LNCAP (cell line): ENCODE measurements around the gene AARS2.

Experiments used
- CTCF ChIP-seq: fragments of 450-650 bp; IDR thresholded peaks from 2 replicates; pipeline ENCODE4 v1.5.1; 2017; ENCODE audit warnings: mild to moderate bottlenecking

Gene AARS2

GRCh38 chr6:44302856-44303255 lies 10.3 kb downstream of the AARS2 start:
- no peak for TF ChIP-seq CTCF

DNA sequence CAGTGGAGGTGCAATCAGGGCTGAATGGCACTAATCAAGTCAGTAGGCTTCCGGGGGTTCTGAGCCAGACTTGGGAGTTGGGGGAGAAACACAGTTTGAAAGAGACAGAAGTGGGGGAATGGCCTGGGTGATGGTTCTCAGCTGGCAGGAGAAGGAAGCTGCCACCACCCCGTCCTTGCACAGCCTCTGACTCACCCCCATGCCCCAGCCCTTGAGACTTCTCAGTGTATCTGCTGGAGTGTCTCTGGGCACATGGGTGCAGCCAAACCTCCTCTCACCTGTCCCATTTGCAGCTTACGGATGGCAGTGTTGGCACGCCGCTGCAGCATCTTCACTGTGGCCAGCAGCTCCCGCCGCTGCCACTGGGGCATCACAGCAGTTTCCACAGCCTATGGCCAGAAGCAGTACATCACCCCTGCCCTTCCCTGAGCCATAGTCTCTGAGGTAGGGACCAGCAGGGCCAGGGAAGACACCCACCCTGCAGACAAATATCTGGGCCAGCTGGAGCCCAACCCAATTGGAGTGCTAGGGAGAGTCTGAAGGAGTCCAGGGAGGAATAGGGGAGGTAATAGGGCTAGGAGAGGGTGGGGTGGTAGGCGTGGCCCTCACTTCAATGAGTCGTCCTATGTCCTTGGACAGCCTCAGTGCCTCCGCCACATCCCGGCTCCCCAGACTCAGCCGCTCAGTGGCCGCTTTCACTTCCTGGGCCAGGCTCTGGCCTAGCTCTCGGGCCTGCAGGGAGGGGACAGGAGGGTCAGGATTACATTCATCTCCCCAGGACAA lies 11.2 kb downstream of the AARS2 start:
- TF ChIP-seq CTCF = no peak

DNA sequence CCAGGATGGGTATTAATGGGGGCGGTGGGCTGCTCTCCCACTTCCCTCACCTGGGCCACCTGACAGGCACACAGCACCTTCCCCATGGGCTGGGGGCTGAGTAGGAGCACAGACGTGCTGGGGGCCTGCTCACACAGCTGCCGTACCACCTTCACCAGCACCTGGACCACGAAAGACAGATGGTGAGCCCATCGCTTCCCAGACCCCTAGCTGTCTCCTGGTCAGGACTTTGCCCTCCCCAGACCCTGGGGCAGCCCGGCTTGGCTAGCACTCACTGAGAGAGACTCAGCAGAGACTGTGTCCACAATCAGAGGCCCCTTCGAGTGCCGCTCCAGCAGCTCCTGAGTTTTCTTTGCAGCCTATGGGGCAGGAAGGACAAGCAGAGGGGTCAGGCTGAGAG lies 12.0 kb downstream of the AARS2 start:
- no peak for TF ChIP-seq CTCF

- TF ChIP-seq CTCF = no peak
These were observed 12.8 kb downstream of the AARS2 start for GRCh38 chr6:44300292-44300823.

DNA sequence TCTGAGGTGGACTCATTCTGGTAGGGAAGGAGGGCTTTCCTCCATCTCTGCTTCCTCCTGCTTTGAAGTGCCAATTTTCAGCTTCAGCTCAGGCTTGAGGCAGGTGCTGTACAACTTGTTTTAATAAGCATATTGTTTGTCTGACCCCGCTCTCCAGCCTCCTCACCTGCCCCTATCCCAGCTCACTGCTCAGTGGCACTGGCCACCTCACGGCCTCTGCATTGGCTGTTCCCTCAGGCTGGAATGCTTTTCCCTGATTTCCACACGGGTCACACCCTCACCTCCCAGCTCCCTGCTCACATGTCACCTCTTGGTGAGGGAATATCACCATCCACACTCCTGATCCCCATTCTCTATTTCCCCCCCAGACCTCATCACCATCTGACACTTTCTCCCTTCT lies 14.3 kb downstream of the AARS2 start:
- no peak for TF ChIP-seq CTCF

DNA sequence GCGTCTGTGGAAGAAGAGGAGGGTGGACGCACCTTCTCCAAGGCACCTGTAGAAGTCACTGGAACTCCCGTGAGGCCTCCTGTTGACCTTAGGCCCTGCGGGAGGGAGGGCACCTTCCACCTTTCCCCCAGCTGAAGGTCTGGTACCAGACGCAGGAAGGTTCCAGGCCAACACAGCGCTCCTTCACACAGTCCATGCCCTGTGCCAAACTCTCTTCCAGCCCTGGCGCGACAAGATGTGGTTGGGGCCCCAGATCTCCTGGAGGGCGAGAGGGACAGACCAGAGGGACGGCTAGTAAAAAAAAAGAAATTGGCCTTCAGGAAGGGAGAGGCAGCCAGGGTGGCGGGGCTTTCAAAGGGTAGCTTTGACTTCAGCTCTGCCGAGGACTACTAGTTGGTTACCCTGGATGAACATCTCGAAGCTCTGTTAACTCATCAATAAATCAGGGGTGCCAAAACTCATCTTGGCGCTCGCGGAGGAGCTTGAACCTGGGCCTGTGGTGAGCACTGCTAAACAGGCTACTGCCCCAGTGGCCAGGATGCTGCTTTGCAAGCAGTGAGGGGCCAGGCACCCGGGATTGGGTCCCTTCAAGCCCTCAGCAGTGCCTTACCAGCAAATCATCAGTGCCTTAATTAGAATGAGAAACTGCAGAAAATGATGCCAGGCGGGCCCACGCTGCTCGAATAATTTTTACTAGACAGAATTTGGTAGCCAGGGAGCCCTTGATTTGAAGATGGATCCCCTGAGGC lies 14.9 kb downstream of the AARS2 start:
- TF ChIP-seq CTCF = no peak

GRCh38 chr6:44297063-44298038 lies 15.8 kb downstream of the AARS2 start:
- no peak for TF ChIP-seq CTCF
